Superior temporal gyrus (tissue), 1 donor: ENCODE measurements around the gene DLG2.
"Not testable (repeated sequence)": the region's sequence is repeated elsewhere in the genome, so short reads cannot be mapped to it uniquely, and the experiment has no call there.

Source experiments
- DNase-seq: peaks from one replicate; pipeline ENCODE4 v3.0.0-alpha.2; 2016; ENCODE audit errors: extremely low spot score

Gene DLG2

GRCh38 chr11:85459304-85459703 is 167.8 kb downstream of the DLG2 start:
- DNase-seq: no peak

- DNase-seq: no peak
Observed at GRCh38 chr11:85444479-85444878, 182.7 kb downstream of the DLG2 start.

GRCh38 chr11:85440273-85440672 is 186.9 kb downstream of the DLG2 start:
- DNase-seq: no peak

GRCh38 chr11:85438328-85438727 is 188.8 kb downstream of the DLG2 start:
- DNase-seq: no peak

GRCh38 chr11:85431319-85431718 is 195.8 kb downstream of the DLG2 start:
- no peak for DNase-seq

- no peak for DNase-seq
Observed at GRCh38 chr11:85423794-85424193, 203.3 kb downstream of the DLG2 start.

- no peak for DNase-seq
Observed at GRCh38 chr11:85423316-85423715, 203.8 kb downstream of the DLG2 start.

- no peak for DNase-seq
Observed at GRCh38 chr11:85414175-85414574, 213.0 kb downstream of the DLG2 start.

- no peak for DNase-seq
Observed at GRCh38 chr11:85407648-85408047, 219.5 kb downstream of the DLG2 start.

GRCh38 chr11:85406841-85407240 is 220.3 kb downstream of the DLG2 start:
- DNase-seq: no peak

- no peak for DNase-seq
Observed at GRCh38 chr11:85406316-85406715, 220.8 kb downstream of the DLG2 start.

GRCh38 chr11:85395515-85396055 is 231.6 kb downstream of the DLG2 start:
- DNase-seq: not testable (repeated sequence)

- DNase-seq: no peak
Observed at GRCh38 chr11:85394283-85394682, 232.9 kb downstream of the DLG2 start.

GRCh38 chr11:85391141-85391540 is 236.0 kb downstream of the DLG2 start:
- DNase-seq: no peak

GRCh38 chr11:85385547-85385946 is 241.6 kb downstream of the DLG2 start:
- DNase-seq: no peak

GRCh38 chr11:85385111-85385510 is 242.0 kb downstream of the DLG2 start:
- DNase-seq: no peak

GRCh38 chr11:85379066-85379465 is 248.1 kb downstream of the DLG2 start:
- no peak for DNase-seq

GRCh38 chr11:85377901-85378300 is 249.2 kb downstream of the DLG2 start:
- no peak for DNase-seq

- no peak for DNase-seq
Observed at GRCh38 chr11:85359859-85360258, 267.3 kb downstream of the DLG2 start.

GRCh38 chr11:85355921-85356320 is 271.2 kb downstream of the DLG2 start:
- DNase-seq: no peak

GRCh38 chr11:85349539-85349938 is 277.6 kb downstream of the DLG2 start:
- DNase-seq: not testable (repeated sequence)

- DNase-seq: no peak
Observed at GRCh38 chr11:85348945-85349344, 278.2 kb downstream of the DLG2 start.

- DNase-seq: no peak
Observed at GRCh38 chr11:85347291-85347690, 279.9 kb downstream of the DLG2 start.

- no peak for DNase-seq
Observed at GRCh38 chr11:85346484-85346883, 280.7 kb downstream of the DLG2 start.
